Memory B cell (primary cell): ENCODE results near the gene AAK1.
"Not testable (repeated sequence)": the region's sequence is repeated elsewhere in the genome, so short reads cannot be mapped to it uniquely, and the experiment has no call there.

Source experiments
- ATAC-seq: fragments of 150-1000 bp; cut with Tn5 transposase; 2 replicates; pipeline ENCODE4 v1.10.0; 2021; ENCODE audit warnings: low read depth, mild to moderate bottlenecking, moderate library complexity
- DNase-seq, 2 donors: peaks; one replicate each; pipeline ENCODE4 v3.0.0; 2022; ENCODE audit warnings: low spot score in 2 of 2
- H3K27ac Mint-ChIP-seq: one replicate; pipeline ENCODE4 v1.8.0; 2022; ENCODE audit warnings: mild to moderate bottlenecking, moderate library complexity, mixed read lengths
- H3K27me3 Mint-ChIP-seq: one replicate; pipeline ENCODE4 v1.8.0; 2022; ENCODE audit warnings: mixed read lengths
- H3K36me3 Mint-ChIP-seq: one replicate; pipeline ENCODE4 v1.8.0; 2022; ENCODE audit warnings: mild to moderate bottlenecking, mixed read lengths
- H3K4me1 Mint-ChIP-seq: one replicate; pipeline ENCODE4 v1.8.0; 2022; ENCODE audit warnings: mixed read lengths
- H3K4me3 Mint-ChIP-seq: one replicate; pipeline ENCODE4 v1.8.0; 2022; ENCODE audit warnings: mild to moderate bottlenecking, moderate library complexity, mixed read lengths
- H3K9me3 Mint-ChIP-seq: one replicate; pipeline ENCODE4 v1.8.0; 2022; ENCODE audit warnings: mixed read lengths

AAK1 gene

GRCh38 chr2:69575371-69575770 is 68.2 kb downstream of the AAK1 start:
- ATAC-seq, H3K36me3 Mint-ChIP-seq, H3K27me3 Mint-ChIP-seq, H3K4me1 Mint-ChIP-seq, H3K9me3 Mint-ChIP-seq, H3K27ac Mint-ChIP-seq, H3K4me3 Mint-ChIP-seq, DNase-seq: not testable (repeated sequence)

- DNase-seq (no peak), ATAC-seq (no peak)
- no peaks in the 10 kb centered on the region for H3K36me3 Mint-ChIP-seq
- no peaks in the 10 kb centered on the region for H3K9me3 Mint-ChIP-seq
- peaks cover 2% of the 10 kb centered on the region for H3K27me3 Mint-ChIP-seq
- no peaks in the 10 kb centered on the region for H3K4me1 Mint-ChIP-seq
- H3K27ac Mint-ChIP-seq = no peak overlapping the region
- H3K4me3 Mint-ChIP-seq = no peak overlapping the region
These were observed 70.9 kb downstream of the AAK1 start for GRCh38 chr2:69572641-69573040.

DNA sequence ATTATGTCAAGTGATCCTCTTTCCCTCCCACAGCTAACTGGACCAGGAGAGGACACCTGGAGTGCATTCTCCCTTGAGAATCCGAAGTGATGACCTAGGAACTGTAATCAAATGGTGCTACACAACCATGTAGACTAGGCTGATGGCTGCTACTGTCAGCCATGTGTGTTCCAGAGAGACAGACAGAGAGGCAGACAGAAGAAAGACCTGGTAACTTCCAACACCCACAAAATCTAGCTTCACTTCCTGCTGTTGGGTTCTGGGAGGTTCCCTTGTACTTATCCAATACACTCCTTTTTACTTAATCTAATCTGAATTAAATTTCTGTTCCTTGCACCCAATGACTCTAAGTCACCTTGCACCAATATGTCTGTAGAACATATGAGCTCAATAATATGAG is 72.3 kb downstream of the AAK1 start:
- no peak for ATAC-seq
- DNase-seq = no peak
- Mint-ChIP-seq H3K4me3 (no peak overlapping the region), H3K27ac (no peak overlapping the region), H3K27me3 (peaks cover 2% of the 10 kb centered on the region), H3K36me3 (no peaks in the 10 kb centered on the region), H3K4me1 (no peaks in the 10 kb centered on the region), H3K9me3 (no peaks in the 10 kb centered on the region)

- no peaks in the 10 kb centered on the region for H3K9me3 Mint-ChIP-seq
- H3K27ac Mint-ChIP-seq = no peak overlapping the region
- DNase-seq (no peak), ATAC-seq (no peak)
- H3K27me3 Mint-ChIP-seq = peaks cover 2% of the 10 kb centered on the region
- H3K4me3 Mint-ChIP-seq = no peak overlapping the region
- H3K4me1 Mint-ChIP-seq = peaks cover under 1% of the 10 kb centered on the region
- H3K36me3 Mint-ChIP-seq = no peaks in the 10 kb centered on the region
These were observed 73.1 kb downstream of the AAK1 start for GRCh38 chr2:69570474-69570873.

DNA sequence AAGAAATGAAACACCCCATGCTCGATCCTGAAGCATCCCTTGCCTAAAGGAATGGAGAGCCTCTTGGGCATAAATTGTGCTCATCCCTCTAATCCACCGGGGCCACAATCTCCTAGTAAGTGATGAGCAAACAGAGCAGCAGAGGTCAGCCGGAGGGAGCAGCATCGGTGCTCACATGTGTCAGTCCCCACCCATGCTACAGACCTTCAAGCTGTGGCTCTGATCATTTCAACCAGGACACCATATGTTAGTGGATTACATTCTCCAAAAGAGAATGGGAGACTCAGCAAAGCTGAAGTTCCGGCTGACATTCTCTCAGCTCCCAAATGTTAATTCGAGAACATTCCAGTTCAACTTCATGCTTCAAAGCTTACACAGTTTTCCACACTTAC is 75.6 kb downstream of the AAK1 start:
- Mint-ChIP-seq H3K27ac (no peak overlapping the region), H3K27me3 (peaks cover 5% of the 10 kb centered on the region), H3K4me3 (no peak overlapping the region), H3K9me3 (no peaks in the 10 kb centered on the region), H3K36me3 (no peaks in the 10 kb centered on the region), H3K4me1 (peaks cover 2% of the 10 kb centered on the region)
- DNase-seq (no peak), ATAC-seq (no peak)

DNA sequence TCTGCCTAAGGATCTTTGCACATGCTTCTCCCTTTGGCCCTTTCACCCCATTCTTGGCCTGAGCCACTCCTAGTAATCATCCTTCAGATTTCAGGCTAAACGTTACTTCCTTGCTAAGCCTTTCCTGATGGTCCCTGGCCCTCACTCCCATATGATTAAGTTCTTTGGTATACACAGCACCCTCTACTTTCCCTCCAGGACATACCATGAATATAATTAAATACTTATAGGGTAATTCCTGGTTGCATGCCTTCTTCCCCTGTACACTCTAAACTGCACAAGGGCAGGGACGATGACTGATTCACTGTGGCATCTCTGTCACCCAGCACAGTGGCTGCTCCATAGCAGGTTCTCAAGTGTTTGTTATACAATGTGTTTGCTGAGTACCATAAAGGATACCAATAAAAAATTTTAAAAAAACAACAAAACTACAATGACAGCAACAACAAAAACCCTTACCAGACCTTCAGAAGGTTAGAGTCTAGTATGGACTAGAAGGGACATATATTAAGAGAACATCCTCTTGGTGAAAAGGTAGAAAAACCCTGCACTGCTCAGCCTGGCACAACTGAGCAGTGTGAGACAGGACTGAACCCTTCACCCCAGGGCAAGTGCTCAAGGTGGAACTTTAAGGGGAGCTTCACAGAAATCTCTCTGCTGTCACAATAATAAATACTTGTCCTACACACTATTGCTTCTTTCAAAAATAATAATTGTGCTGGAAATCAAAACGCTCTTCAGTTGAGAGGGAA is 76.2 kb downstream of the AAK1 start:
- H3K27me3 Mint-ChIP-seq = peaks cover 5% of the 10 kb centered on the region
- H3K27ac Mint-ChIP-seq = no peak overlapping the region
- no peak overlapping the region for H3K4me3 Mint-ChIP-seq
- DNase-seq (no peak), ATAC-seq (no peak)
- H3K36me3 Mint-ChIP-seq = no peaks in the 10 kb centered on the region
- no peaks in the 10 kb centered on the region for H3K9me3 Mint-ChIP-seq
- peaks cover 2% of the 10 kb centered on the region for H3K4me1 Mint-ChIP-seq

- Mint-ChIP-seq H3K9me3 (no peaks in the 10 kb centered on the region), H3K27ac (no peak overlapping the region), H3K36me3 (no peaks in the 10 kb centered on the region), H3K4me1 (peaks cover 2% of the 10 kb centered on the region), H3K27me3 (peaks cover 5% of the 10 kb centered on the region), H3K4me3 (no peak overlapping the region)
- ATAC-seq (no peak), DNase-seq (no peak)
These were observed 76.9 kb downstream of the AAK1 start for GRCh38 chr2:69566669-69567068.

DNA sequence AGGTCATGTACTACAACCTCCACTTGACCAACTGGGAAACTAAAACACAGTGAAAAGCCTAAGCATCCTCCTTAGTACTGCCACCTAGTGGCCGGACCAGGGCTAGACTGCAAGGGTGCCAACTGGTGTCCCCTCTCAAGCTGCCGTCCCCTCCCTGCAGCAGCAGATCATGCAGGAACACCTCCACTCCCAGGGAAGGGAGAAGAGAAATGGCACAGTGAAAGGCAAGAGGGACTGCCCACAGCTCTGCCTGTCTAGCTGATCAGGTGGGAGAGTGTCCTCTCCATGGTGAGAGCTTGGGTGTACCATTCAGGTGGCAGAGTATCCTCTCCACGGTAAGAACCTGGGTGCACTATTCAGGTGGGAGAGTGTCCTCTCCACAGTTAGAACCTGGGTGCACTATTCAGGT is 78.1 kb downstream of the AAK1 start:
- H3K27ac Mint-ChIP-seq = no peak overlapping the region
- H3K9me3 Mint-ChIP-seq = no peaks in the 10 kb centered on the region
- H3K36me3 Mint-ChIP-seq = no peaks in the 10 kb centered on the region
- peaks cover 3% of the 10 kb centered on the region for H3K27me3 Mint-ChIP-seq
- ATAC-seq (peak; percentile 85), DNase-seq (peak; percentile 65 to 66)
- H3K4me3 Mint-ChIP-seq = no peak overlapping the region
- H3K4me1 Mint-ChIP-seq = peaks cover 2% of the 10 kb centered on the region

GRCh38 chr2:69564604-69565003 is 78.9 kb downstream of the AAK1 start:
- H3K4me3 Mint-ChIP-seq = no peak overlapping the region

DNA sequence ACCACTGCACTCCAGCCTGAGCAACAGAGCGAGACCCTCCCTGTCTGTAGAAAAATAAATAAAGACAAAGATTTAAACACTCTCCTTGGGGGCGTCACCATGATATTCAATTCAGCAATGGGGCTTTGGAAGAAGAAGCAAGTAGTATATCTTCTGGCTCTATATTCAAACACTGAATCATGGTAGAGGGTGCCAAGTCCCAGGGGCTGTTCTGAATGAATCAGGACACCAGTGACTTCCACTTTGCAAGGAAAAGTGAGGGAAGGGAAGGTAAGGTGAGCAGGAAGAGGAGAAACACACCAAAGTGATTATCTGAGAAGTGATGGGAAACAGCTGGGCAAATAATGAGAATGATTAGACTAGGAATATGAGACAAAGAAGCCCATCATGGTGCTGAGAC is 80.5 kb downstream of the AAK1 start:
- ATAC-seq = no peak
- H3K4me1 Mint-ChIP-seq = peaks cover 2% of the 10 kb centered on the region
- H3K9me3 Mint-ChIP-seq = no peaks in the 10 kb centered on the region
- H3K4me3 Mint-ChIP-seq = no peak overlapping the region
- H3K36me3 Mint-ChIP-seq = no peaks in the 10 kb centered on the region
- peaks cover 10% of the 10 kb centered on the region for H3K27me3 Mint-ChIP-seq
- H3K27ac Mint-ChIP-seq = no peak overlapping the region
- DNase-seq = no peak

More at GRCh38 chr2:69564604-69565003, 78.9 kb downstream of the AAK1 start:
- DNase-seq (no peak), ATAC-seq (no peak)
- Mint-ChIP-seq H3K4me1 (peaks cover 2% of the 10 kb centered on the region), H3K9me3 (no peaks in the 10 kb centered on the region), H3K27me3 (peaks cover 9% of the 10 kb centered on the region), H3K27ac (no peak overlapping the region), H3K36me3 (no peaks in the 10 kb centered on the region)

DNA sequence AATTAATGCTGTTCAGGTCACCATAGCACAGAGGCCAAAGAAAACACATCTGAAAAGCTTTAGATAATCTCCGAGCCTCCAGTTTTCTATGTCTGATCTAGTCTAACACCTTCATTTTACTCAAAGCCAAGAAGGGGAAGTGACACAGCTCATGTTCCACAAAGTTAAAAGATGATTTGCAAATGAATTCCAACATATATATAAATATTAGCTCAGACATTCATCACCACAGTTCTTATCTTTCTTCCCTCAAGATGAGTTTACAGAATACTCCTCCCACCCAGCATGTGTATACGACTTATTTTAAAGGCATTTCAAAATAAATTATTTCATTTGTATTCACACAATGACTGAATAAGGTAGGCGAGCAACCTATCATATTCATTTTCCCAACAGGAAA is 82.4 kb downstream of the AAK1 start:
- no peaks in the 10 kb centered on the region for H3K36me3 Mint-ChIP-seq
- H3K27me3 Mint-ChIP-seq = peaks cover 10% of the 10 kb centered on the region
- DNase-seq (no peak), ATAC-seq (no peak)
- H3K4me1 Mint-ChIP-seq = peaks cover 2% of the 10 kb centered on the region
- H3K27ac Mint-ChIP-seq = no peak overlapping the region
- H3K4me3 Mint-ChIP-seq = no peak overlapping the region
- H3K9me3 Mint-ChIP-seq = no peaks in the 10 kb centered on the region

GRCh38 chr2:69560147-69560482 is 83.4 kb downstream of the AAK1 start:
- H3K4me3 Mint-ChIP-seq = no peak overlapping the region
- H3K4me1 Mint-ChIP-seq = no peaks in the 10 kb centered on the region
- DNase-seq (no peak), ATAC-seq (no peak)
- no peaks in the 10 kb centered on the region for H3K36me3 Mint-ChIP-seq
- H3K27me3 Mint-ChIP-seq = peaks cover 8% of the 10 kb centered on the region
- H3K27ac Mint-ChIP-seq = no peak overlapping the region
- H3K9me3 Mint-ChIP-seq = no peaks in the 10 kb centered on the region

- H3K27me3 Mint-ChIP-seq = peaks cover 8% of the 10 kb centered on the region
- no peak overlapping the region for H3K4me3 Mint-ChIP-seq
- H3K4me1 Mint-ChIP-seq = peaks cover 4% of the 10 kb centered on the region
- DNase-seq = no peak
- peak; percentile 38 for ATAC-seq
- no peaks in the 10 kb centered on the region for H3K36me3 Mint-ChIP-seq
- no peaks in the 10 kb centered on the region for H3K9me3 Mint-ChIP-seq
- no peak overlapping the region for H3K27ac Mint-ChIP-seq
These were observed 83.9 kb downstream of the AAK1 start for GRCh38 chr2:69559442-69560146.

DNA sequence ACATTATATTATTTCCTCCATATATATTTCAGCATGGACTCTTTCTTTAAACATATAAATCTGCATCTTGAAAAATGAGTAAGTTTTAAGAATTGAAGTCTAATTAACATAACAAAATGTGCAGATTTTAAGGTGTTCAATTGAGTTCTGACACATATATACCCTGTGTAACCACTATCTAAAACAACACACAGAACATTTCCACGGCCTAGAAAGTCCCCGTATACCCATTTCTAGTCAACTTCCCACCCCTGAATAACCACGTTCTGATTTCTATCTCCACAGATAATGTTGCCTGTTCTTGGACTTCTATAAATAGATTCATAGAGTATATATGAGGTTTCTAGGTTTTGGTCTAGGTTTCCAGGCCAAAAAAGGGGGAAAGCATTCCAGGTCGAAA is 87.5 kb downstream of the AAK1 start:
- H3K4me1 Mint-ChIP-seq = peaks cover 4% of the 10 kb centered on the region
- no peak overlapping the region for H3K27ac Mint-ChIP-seq
- peaks cover 7% of the 10 kb centered on the region for H3K27me3 Mint-ChIP-seq

DNA sequence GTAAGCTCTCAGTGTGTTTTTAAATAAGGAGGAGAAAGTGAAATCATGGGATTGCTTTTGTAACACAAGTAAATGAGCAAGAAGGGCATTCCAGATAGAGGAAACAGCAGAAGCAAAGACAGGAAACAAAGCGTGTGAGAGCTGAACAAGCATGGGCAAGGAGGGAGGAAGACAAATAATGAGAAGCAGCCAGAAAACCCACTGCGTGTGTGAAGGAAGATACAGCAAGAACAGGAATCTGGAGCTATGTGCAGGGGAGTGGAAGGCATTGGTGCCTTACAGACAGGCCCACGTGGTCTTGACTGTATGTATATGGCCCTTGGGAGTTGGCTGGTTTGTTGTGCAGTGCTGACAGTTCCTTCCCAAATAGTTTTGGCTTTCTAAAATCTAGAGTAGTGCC is 88.6 kb downstream of the AAK1 start:
- H3K27me3 Mint-ChIP-seq = peaks cover 5% of the 10 kb centered on the region
- H3K9me3 Mint-ChIP-seq = no peaks in the 10 kb centered on the region
- no peak for ATAC-seq
- peaks cover 4% of the 10 kb centered on the region for H3K4me1 Mint-ChIP-seq
- peaks cover 1% of the 10 kb centered on the region for H3K36me3 Mint-ChIP-seq
- H3K4me3 Mint-ChIP-seq = no peak overlapping the region
- no peak overlapping the region for H3K27ac Mint-ChIP-seq
- no peak for DNase-seq

More for the DNA sequence above, 87.5 kb downstream of the AAK1 start:
- Mint-ChIP-seq H3K36me3 (peaks cover 1% of the 10 kb centered on the region), H3K9me3 (no peaks in the 10 kb centered on the region), H3K4me3 (no peak overlapping the region)
- no peak for ATAC-seq
- no peak for DNase-seq
